ENCODE results near the gene MYNN.

The MYNN gene

DNA sequence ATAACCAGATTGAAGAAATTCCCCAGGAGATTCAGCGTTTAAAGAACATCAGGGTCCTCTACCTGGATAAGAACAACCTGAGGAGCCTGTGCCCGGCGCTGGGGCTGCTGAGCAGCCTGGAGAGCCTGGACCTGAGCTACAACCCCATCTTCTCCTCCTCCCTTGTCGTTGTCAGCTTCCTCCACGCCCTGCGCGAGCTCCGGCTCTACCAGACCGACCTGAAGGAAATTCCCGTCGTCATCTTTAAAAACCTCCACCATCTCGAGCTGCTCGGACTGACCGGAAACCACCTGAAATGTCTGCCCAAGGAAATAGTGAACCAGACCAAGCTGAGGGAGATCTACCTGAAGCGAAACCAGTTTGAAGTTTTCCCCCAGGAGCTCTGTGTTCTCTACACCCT lies 48.9 kb downstream of the MYNN start:
- Histone ChIP-seq H2AFZ (ENCODE audit: low read length) (no peak overlapping the region), H3K27me3 (replicated peaks; ENCODE audit: insufficient read depth, low read length) (no peaks in the 10 kb centered on the region), H3K79me2 (ENCODE audit: low read length) (no peaks in the 10 kb centered on the region), H3K9me3 (replicated peaks; ENCODE audit: insufficient read depth, low read length) (no peaks in the 10 kb centered on the region), H3K9me2 (replicated peaks; ENCODE audit: insufficient read depth, low read length) (no peaks in the 10 kb centered on the region), H3K4me2 (ENCODE audit: low read depth, low read length) (no peak overlapping the region), H3K36me3 (replicated peaks; ENCODE audit: insufficient read depth, low read length) (no peaks in the 10 kb centered on the region), H3F3A (ENCODE audit: insufficient read depth, low read length) (no peaks in the 10 kb centered on the region), H4K20me1 (ENCODE audit: insufficient read depth, low read length) (no peaks in the 10 kb centered on the region), H3K9ac (ENCODE audit: low read length) (no peak overlapping the region), H3K4me1 (ENCODE audit: low read length) (no peaks in the 10 kb centered on the region), H3K27ac (ENCODE audit: low read length) (no peak overlapping the region), H3K4me3 (ENCODE audit: low read length) (no peak overlapping the region)
- TF ChIP-seq EZH2phosphoT487 (IDR thresholded peaks at IDR 0.05; ENCODE audit: low read length), result no peak
- no peak for TF ChIP-seq EZH2 (optimal IDR thresholded peaks at IDR 0.05; ENCODE audit: low read depth, low read length)
- TF ChIP-seq, protein P1, sequence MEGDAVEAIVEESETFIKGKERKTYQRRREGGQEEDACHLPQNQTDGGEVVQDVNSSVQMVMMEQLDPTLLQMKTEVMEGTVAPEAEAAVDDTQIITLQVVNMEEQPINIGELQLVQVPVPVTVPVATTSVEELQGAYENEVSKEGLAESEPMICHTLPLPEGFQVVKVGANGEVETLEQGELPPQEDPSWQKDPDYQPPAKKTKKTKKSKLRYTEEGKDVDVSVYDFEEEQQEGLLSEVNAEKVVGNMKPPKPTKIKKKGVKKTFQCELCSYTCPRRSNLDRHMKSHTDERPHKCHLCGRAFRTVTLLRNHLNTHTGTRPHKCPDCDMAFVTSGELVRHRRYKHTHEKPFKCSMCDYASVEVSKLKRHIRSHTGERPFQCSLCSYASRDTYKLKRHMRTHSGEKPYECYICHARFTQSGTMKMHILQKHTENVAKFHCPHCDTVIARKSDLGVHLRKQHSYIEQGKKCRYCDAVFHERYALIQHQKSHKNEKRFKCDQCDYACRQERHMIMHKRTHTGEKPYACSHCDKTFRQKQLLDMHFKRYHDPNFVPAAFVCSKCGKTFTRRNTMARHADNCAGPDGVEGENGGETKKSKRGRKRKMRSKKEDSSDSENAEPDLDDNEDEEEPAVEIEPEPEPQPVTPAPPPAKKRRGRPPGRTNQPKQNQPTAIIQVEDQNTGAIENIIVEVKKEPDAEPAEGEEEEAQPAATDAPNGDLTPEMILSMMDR (IDR thresholded peaks at IDR 0.05; ENCODE audit: low read length), result no peak
- no peak for DNase-seq

DNA sequence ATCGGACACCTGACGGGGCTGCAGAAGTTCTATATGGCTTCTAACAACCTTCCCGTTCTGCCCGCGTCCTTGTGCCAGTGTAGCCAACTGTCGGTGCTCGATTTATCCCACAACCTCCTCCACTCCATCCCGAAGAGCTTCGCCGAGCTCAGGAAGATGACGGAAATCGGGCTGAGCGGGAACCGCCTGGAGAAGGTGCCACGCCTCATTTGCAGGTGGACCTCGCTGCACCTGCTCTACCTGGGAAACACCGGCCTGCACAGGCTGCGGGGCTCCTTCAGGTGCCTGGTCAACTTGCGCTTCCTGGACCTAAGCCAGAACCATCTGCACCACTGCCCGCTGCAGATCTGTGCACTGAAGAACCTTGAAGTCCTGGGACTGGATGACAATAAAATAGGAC lies 49.3 kb downstream of the MYNN start:
- no peaks in the 10 kb centered on the region for H3K79me2 ChIP-seq (ENCODE audit: low read length)
- no peaks in the 10 kb centered on the region for H3K9me3 ChIP-seq (replicated peaks; ENCODE audit: insufficient read depth, low read length)
- no peaks in the 10 kb centered on the region for H3K27me3 ChIP-seq (replicated peaks; ENCODE audit: insufficient read depth, low read length)
- no peak overlapping the region for H3K9ac ChIP-seq (ENCODE audit: low read length)
- H3K4me1 ChIP-seq (ENCODE audit: low read length), result peaks cover under 1% of the 10 kb centered on the region; the same call in 1 of the 2 replicates
- TF ChIP-seq EZH2 (optimal IDR thresholded peaks at IDR 0.05; ENCODE audit: low read depth, low read length), result no peak
- no peak for TF ChIP-seq EZH2phosphoT487 (IDR thresholded peaks at IDR 0.05; ENCODE audit: low read length)
- TF ChIP-seq, protein P1 (IDR thresholded peaks at IDR 0.05; ENCODE audit: low read length), result no peak
- no peaks in the 10 kb centered on the region for H4K20me1 ChIP-seq (ENCODE audit: insufficient read depth, low read length)
- H3K4me2 ChIP-seq (ENCODE audit: low read depth, low read length), result no peak overlapping the region
- no peak for DNase-seq
- no peaks in the 10 kb centered on the region for H3K36me3 ChIP-seq (replicated peaks; ENCODE audit: insufficient read depth, low read length)
- H3K9me2 ChIP-seq (replicated peaks; ENCODE audit: insufficient read depth, low read length), result no peaks in the 10 kb centered on the region
- no peak overlapping the region for H3K4me3 ChIP-seq (ENCODE audit: low read length)
- no peaks in the 10 kb centered on the region for H3F3A ChIP-seq (ENCODE audit: insufficient read depth, low read length)
- no peak overlapping the region for H3K27ac ChIP-seq (ENCODE audit: low read length)
- no peak overlapping the region for H2AFZ ChIP-seq (ENCODE audit: low read length)

DNA sequence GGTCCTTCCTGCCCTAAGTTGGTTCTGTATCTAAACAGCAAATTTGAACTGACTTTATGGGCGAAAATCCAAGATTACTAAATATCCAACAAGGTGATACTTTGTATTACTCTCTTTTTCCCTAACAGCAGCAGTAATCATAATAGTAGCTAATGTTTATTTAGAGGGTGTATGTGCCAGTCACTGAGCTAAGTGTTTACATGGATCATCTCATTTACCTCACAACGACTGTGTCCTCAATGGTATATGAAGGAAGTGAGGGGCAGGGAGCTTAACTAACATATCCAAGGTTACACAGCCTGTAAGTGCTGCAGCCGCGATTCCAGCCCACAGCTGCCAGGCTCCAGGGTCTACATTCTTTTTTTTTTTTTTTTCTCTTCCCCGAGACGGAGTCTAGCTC lies 49.8 kb downstream of the MYNN start:
- no peaks in the 10 kb centered on the region for H3K79me2 ChIP-seq (ENCODE audit: low read length)
- TF ChIP-seq EZH2phosphoT487 (IDR thresholded peaks at IDR 0.05; ENCODE audit: low read length) (no peak), EZH2 (optimal IDR thresholded peaks at IDR 0.05; ENCODE audit: low read depth, low read length) (no peak)
- TF ChIP-seq, protein P1 (IDR thresholded peaks at IDR 0.05; ENCODE audit: low read length), result no peak
- H3K9me3 ChIP-seq (replicated peaks; ENCODE audit: insufficient read depth, low read length), result no peaks in the 10 kb centered on the region
- H3K9me2 ChIP-seq (replicated peaks; ENCODE audit: insufficient read depth, low read length), result no peaks in the 10 kb centered on the region
- no peak overlapping the region for H3K4me3 ChIP-seq (ENCODE audit: low read length)
- H4K20me1 ChIP-seq (ENCODE audit: insufficient read depth, low read length), result no peaks in the 10 kb centered on the region
- no peaks in the 10 kb centered on the region for H3F3A ChIP-seq (ENCODE audit: insufficient read depth, low read length)
- DNase-seq, result no peak
- H3K4me1 ChIP-seq (ENCODE audit: low read length), result peaks cover 5% of the 10 kb centered on the region; the same call in 1 of the 2 replicates
- no peak overlapping the region for H2AFZ ChIP-seq (ENCODE audit: low read length)
- H3K27ac ChIP-seq (ENCODE audit: low read length), result no peak overlapping the region
- no peak overlapping the region for H3K4me2 ChIP-seq (ENCODE audit: low read depth, low read length)
- no peaks in the 10 kb centered on the region for H3K36me3 ChIP-seq (replicated peaks; ENCODE audit: insufficient read depth, low read length)
- H3K27me3 ChIP-seq (replicated peaks; ENCODE audit: insufficient read depth, low read length), result no peaks in the 10 kb centered on the region
- H3K9ac ChIP-seq (ENCODE audit: low read length), result no peak overlapping the region

All from MM.1S (cell line).